Loucy (cell line): ENCODE measurements around the gene GJA4.

Source experiments
- H2AFZ ChIP-seq: fragments of 200-600 bp; sonication (generic); 2 replicates; pipeline ENCODE4 v1.6.0; 2016; ENCODE audit warnings: antibody characterized with exemption, mild to moderate bottlenecking, low read length, moderate library complexity
- H3F3A ChIP-seq: fragments of 200-600 bp; 2 replicates; pipeline ENCODE4 v1.6.0; 2016; ENCODE audit warnings: antibody characterized with exemption, low read depth, mild to moderate bottlenecking
- H3K27me3 ChIP-seq: fragments of 200-600 bp; sonication (generic); 2 replicates; pipeline ENCODE4 v1.6.1; 2014; ENCODE audit warnings: low read length, mild to moderate bottlenecking; ENCODE audit not compliant: insufficient read depth, poor library complexity, severe bottlenecking
- H3K36me3 ChIP-seq: fragments of 200-600 bp; sonication (generic); 2 replicates; pipeline ENCODE4 v1.6.1; 2016; ENCODE audit warnings: low read length; ENCODE audit not compliant: insufficient read depth
- H3K4me1 ChIP-seq: fragments of 200-600 bp; sonication (generic); 2 replicates; pipeline ENCODE4 v1.5.1; 2014; ENCODE audit warnings: low read length, mild to moderate bottlenecking; ENCODE audit not compliant: insufficient read depth, poor library complexity, severe bottlenecking
- H3K4me2 ChIP-seq: fragments of 200-600 bp; sonication (generic); 2 replicates; pipeline ENCODE4 v1.6.0; 2014; ENCODE audit warnings: antibody characterized with exemption, low read length, low read depth, mild to moderate bottlenecking; ENCODE audit not compliant: poor library complexity, severe bottlenecking
- H3K4me3 ChIP-seq: fragments of 200-600 bp; sonication (generic); 2 replicates; pipeline ENCODE4 v1.5.1; 2014; ENCODE audit warnings: low read length, mild to moderate bottlenecking, mixed read lengths; ENCODE audit not compliant: poor library complexity, severe bottlenecking
- H3K79me2 ChIP-seq: fragments of 200-600 bp; sonication (generic); 2 replicates; pipeline ENCODE4 v1.6.1; 2014; ENCODE audit warnings: low read length; ENCODE audit not compliant: insufficient read depth
- H3K9ac ChIP-seq: fragments of 200-600 bp; sonication (generic); 2 replicates; pipeline ENCODE4 v1.6.0; 2014; ENCODE audit warnings: mild to moderate bottlenecking, low read depth, low read length, moderate library complexity; ENCODE audit not compliant: poor library complexity, severe bottlenecking
- H3K9me2 ChIP-seq: fragments of 200-600 bp; sonication (generic); replicated peaks from 2 replicates; pipeline ENCODE4 v1.6.1; 2016; ENCODE audit warnings: low read depth, low read length, mixed read lengths
- H3K9me3 ChIP-seq: fragments of 200-600 bp; sonication (generic); 2 replicates; pipeline ENCODE4 v1.6.1; 2014; ENCODE audit warnings: mild to moderate bottlenecking, antibody characterized with exemption, low read length, low read depth; ENCODE audit not compliant: insufficient read depth
- H4K20me1 ChIP-seq: fragments of 200-600 bp; sonication (generic); 2 replicates; pipeline ENCODE4 v1.6.0; 2014; ENCODE audit warnings: antibody characterized with exemption, low read length, mild to moderate bottlenecking; ENCODE audit not compliant: insufficient read depth, poor library complexity, severe bottlenecking
- CTCF ChIP-seq: fragments of 200-600 bp; sonication (generic); conservative IDR thresholded peaks from 2 replicates; pipeline ENCODE4 v1.5.1; 2014; ENCODE audit warnings: mild to moderate bottlenecking, antibody characterized with exemption, low read length
- EZH2phosphoT487 ChIP-seq: fragments of 200-600 bp; IDR thresholded peaks from 2 replicates; pipeline ENCODE4 v1.6.1; 2018; ENCODE audit warnings: antibody characterized with exemption, mild to moderate bottlenecking, moderate library complexity, borderline replicate concordance

GJA4 gene

GRCh38 chr1:34833711-34834110 is 40.9 kb downstream of the GJA4 start:
- Histone ChIP-seq H4K20me1 (no peaks in the 10 kb centered on the region), H3F3A (no peaks in the 10 kb centered on the region), H3K4me2 (no peak overlapping the region), H3K36me3 (no peaks in the 10 kb centered on the region), H2AFZ (no peak overlapping the region), H3K79me2 (no peaks in the 10 kb centered on the region), H3K4me3 (no peak overlapping the region), H3K9ac (no peak overlapping the region), H3K27me3 (no peaks in the 10 kb centered on the region), H3K9me2 (no peaks in the 10 kb centered on the region), H3K4me1 (no peaks in the 10 kb centered on the region), H3K9me3 (no peaks in the 10 kb centered on the region)
- no peak for TF ChIP-seq CTCF
- no peak for TF ChIP-seq EZH2phosphoT487

GRCh38 chr1:34839526-34840305 is 46.9 kb downstream of the GJA4 start:
- H3K9me3 ChIP-seq, result no peaks in the 10 kb centered on the region
- H3K79me2 ChIP-seq, result no peaks in the 10 kb centered on the region
- no peaks in the 10 kb centered on the region for H3K27me3 ChIP-seq
- no peaks in the 10 kb centered on the region for H3K36me3 ChIP-seq
- H4K20me1 ChIP-seq, result no peaks in the 10 kb centered on the region
- no peak for TF ChIP-seq CTCF
- TF ChIP-seq EZH2phosphoT487, result no peak
- no peaks in the 10 kb centered on the region for H3F3A ChIP-seq
- no peak overlapping the region for H3K9ac ChIP-seq
- peaks cover 9% of the 10 kb centered on the region for H3K4me1 ChIP-seq
- no peaks in the 10 kb centered on the region for H3K9me2 ChIP-seq
- H2AFZ ChIP-seq, result no peak overlapping the region
- no peak overlapping the region for H3K4me3 ChIP-seq
- H3K4me2 ChIP-seq, result no peak overlapping the region

GRCh38 chr1:34840426-34840825 is 47.6 kb downstream of the GJA4 start:
- H4K20me1 ChIP-seq, result no peaks in the 10 kb centered on the region
- no peaks in the 10 kb centered on the region for H3K79me2 ChIP-seq
- H3K4me3 ChIP-seq, result no peak overlapping the region
- no peak overlapping the region for H2AFZ ChIP-seq
- TF ChIP-seq EZH2phosphoT487, result no peak
- no peak for TF ChIP-seq CTCF
- H3K27me3 ChIP-seq, result no peaks in the 10 kb centered on the region
- no peaks in the 10 kb centered on the region for H3K9me2 ChIP-seq
- H3K9me3 ChIP-seq, result no peaks in the 10 kb centered on the region
- peaks cover 9% of the 10 kb centered on the region for H3K4me1 ChIP-seq
- no peaks in the 10 kb centered on the region for H3K36me3 ChIP-seq
- no peak overlapping the region for H3K4me2 ChIP-seq
- no peak overlapping the region for H3K9ac ChIP-seq
- no peaks in the 10 kb centered on the region for H3F3A ChIP-seq
